CD8-positive, alpha-beta memory T cell (primary cell): Measurements from ENCODE around the gene OLFML2B. TPM values are rescaled to one million over a fixed set of nuclear protein-coding genes. Genes with fewer than 3 reads are reported as not detected.
A peak's percentile ranks its signal among the peaks of the same experiment; 100 is the strongest.

Experiments
- CTCF ChIA-PET: fragments of 350-600 bp; sonication (Branson Sonifier 250); formaldehyde crosslinking; loops from one replicate; lab custom pipeline; 2021; ENCODE audit warnings: antibody characterized with exemption; lab: Charles Lee
- POLR2A ChIA-PET: fragments of 350-600 bp; sonication (Branson Sonifier 250); formaldehyde crosslinking; loops from one replicate; lab custom pipeline; 2021; ENCODE audit warnings: antibody characterized with exemption; lab: Charles Lee
- DNase-seq, 5 donors: peaks; one replicate each; pipeline versions ENCODE4 v3.0.0 to v3.0.0-alpha.2; 2020 to 2022; ENCODE audit warnings: mixed read lengths in 1 of 5
- H3K27ac ChIP-seq: one replicate; pipeline ENCODE4 v1.7.0; 2013; ENCODE audit warnings: low read depth, mild to moderate bottlenecking, low read length, moderate library complexity
- H3K27me3 ChIP-seq: 2 replicates; pipeline ENCODE4 v1.7.0; 2013; ENCODE audit warnings: low read length, mild to moderate bottlenecking; ENCODE audit not compliant: insufficient read depth, poor library complexity, severe bottlenecking
- H3K36me3 ChIP-seq: 2 replicates; pipeline ENCODE4 v1.7.0; 2013; ENCODE audit warnings: mild to moderate bottlenecking, low read length, moderate library complexity; ENCODE audit not compliant: insufficient read depth
- H3K4me1 ChIP-seq: 2 replicates; pipeline ENCODE4 v1.7.0; 2013; ENCODE audit warnings: mild to moderate bottlenecking, low read length, moderate library complexity; ENCODE audit not compliant: insufficient read depth
- H3K4me3 ChIP-seq: 2 replicates; pipeline ENCODE4 v1.7.0; 2013; ENCODE audit warnings: mild to moderate bottlenecking, low read length
- H3K9me3 ChIP-seq: 2 replicates; pipeline ENCODE4 v1.7.0; 2013; ENCODE audit warnings: mild to moderate bottlenecking, low read length
- H3K27ac Mint-ChIP-seq, 8 donors: one replicate each; pipeline ENCODE4 v1.8.0; 2020 to 2021; ENCODE audit warnings: mixed read lengths in 8 of 8, mild to moderate bottlenecking in 6 of 8, inconsistent platforms in 3 of 8, moderate library complexity in 3 of 8
- H3K27me3 Mint-ChIP-seq, 2 donors: one replicate each; pipeline ENCODE4 v1.8.0; 2020 to 2021; ENCODE audit warnings: mixed read lengths in 2 of 2, mild to moderate bottlenecking in 1 of 2, moderate library complexity in 1 of 2
- H3K36me3 Mint-ChIP-seq, 3 donors: one replicate each; pipeline ENCODE4 v1.8.0; 2020 to 2021; ENCODE audit warnings: mixed read lengths in 3 of 3, inconsistent platforms in 1 of 3, mild to moderate bottlenecking in 1 of 3
- H3K4me1 Mint-ChIP-seq, 3 donors: one replicate each; pipeline ENCODE4 v1.8.0; 2020 to 2021; ENCODE audit warnings: mixed read lengths in 3 of 3, inconsistent platforms in 1 of 3, mild to moderate bottlenecking in 1 of 3
- H3K4me3 Mint-ChIP-seq, 7 donors: one replicate each; pipeline ENCODE4 v1.8.0; 2020 to 2021; ENCODE audit warnings: mixed read lengths in 7 of 7, mild to moderate bottlenecking in 6 of 7, moderate library complexity in 4 of 7, inconsistent platforms in 2 of 7
- H3K9me3 Mint-ChIP-seq, 5 donors: one replicate each; pipeline ENCODE4 v1.8.0; 2020 to 2022; ENCODE audit warnings: mixed read lengths in 5 of 5, mild to moderate bottlenecking in 3 of 5, moderate library complexity in 2 of 5, inconsistent platforms in 1 of 5
- polyA plus RNA-seq: library from polyadenylated mRNA; unstranded; fragments of 300-500 nt; fragmentation: Illumina TruSeq; gene quantifications from one replicate; pipeline ENCODE4 v1.2.3, GENCODE V29; 2021
- total RNA-seq, 2 experiments: library from RNA; stranded (reverse); gene quantifications; one replicate each; pipeline ENCODE4 v1.2.3, GENCODE V29; 2021

Gene OLFML2B
- total and polyA plus RNA-seq, 3 experiments from 2014 or later = 0.22 TPM; not detected in 1

DNA sequence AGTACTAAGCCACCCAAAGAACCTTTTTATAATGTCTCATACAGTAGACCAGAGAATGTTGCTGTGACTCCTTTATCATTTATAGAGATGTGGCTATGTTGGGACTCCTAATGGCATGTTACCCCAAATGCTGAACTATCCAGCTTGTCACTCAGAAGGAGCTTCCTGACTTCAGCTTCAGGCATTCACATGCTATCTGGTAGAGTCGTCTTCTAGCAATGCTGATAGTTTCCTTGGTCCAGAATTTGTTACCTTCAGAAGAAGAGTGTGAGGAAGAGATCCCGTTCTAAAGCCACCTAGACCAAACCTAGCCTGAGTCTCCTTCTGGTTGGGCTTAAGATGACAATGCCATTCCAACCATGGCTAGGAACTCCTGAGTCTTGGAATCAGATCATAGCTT lies 68.1 kb downstream of the OLFML2B start:
- no peaks in the 10 kb centered on the region for H3K9me3 ChIP-seq
- H3K36me3 ChIP-seq = no peaks in the 10 kb centered on the region
- ChIA-PET CTCF (no interaction called here), POLR2A (no interaction called here)
- H3K27me3 ChIP-seq = no peaks in the 10 kb centered on the region
- H3K4me3 ChIP-seq = no peak overlapping the region
- Mint-ChIP-seq H3K36me3 (peaks cover 9 to 34% (median 14%) of the 10 kb centered on the region in 3 donors), H3K9me3 (no peaks in the 10 kb centered on the region), H3K4me3 (no peak overlapping the region), H3K4me1 (peaks cover 21 to 39% (median 26%) of the 10 kb centered on the region in 3 donors), H3K27ac (peak overlapping the region in 1 of 8 donors; percentile 3), H3K27me3 (no peaks in the 10 kb centered on the region)
- peaks cover 26% of the 10 kb centered on the region for H3K4me1 ChIP-seq
- DNase-seq = no peak
- no peak overlapping the region for H3K27ac ChIP-seq

DNA sequence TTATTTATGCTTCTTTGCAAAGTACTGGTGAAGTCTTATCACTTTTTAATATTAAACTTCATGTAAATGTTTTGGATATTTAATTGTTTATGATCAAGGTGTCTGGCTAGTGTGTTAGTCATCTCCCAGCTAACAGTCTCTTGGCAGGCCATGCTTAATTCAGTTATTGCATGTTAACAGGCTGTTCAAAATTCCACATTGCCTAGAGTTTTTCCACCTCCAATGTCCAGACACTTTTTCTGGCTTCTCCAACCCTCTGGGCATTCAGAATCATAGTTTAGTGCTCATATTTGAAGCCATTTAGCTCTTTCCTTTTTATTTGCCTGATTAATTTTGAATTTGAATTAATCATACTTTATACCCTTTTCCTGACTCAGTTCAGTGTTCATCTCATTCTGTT lies 69.2 kb downstream of the OLFML2B start:
- Histone ChIP-seq H3K4me1 (peaks cover 26% of the 10 kb centered on the region), H3K9me3 (no peaks in the 10 kb centered on the region), H3K27ac (no peak overlapping the region), H3K4me3 (no peak overlapping the region), H3K36me3 (no peaks in the 10 kb centered on the region), H3K27me3 (no peaks in the 10 kb centered on the region)
- DNase-seq = no peak
- Mint-ChIP-seq H3K27me3 (no peaks in the 10 kb centered on the region), H3K4me3 (peak overlapping the region in 1 of 7 donors; percentile 11), H3K9me3 (no peaks in the 10 kb centered on the region), H3K27ac (no peak overlapping the region), H3K36me3 (peaks cover 4 to 24% (median 12%) of the 10 kb centered on the region in 3 donors), H3K4me1 (peaks cover 18 to 37% (median 26%) of the 10 kb centered on the region in 3 donors)
- CTCF ChIA-PET = no interaction called here
- POLR2A ChIA-PET = no interaction called here

DNA sequence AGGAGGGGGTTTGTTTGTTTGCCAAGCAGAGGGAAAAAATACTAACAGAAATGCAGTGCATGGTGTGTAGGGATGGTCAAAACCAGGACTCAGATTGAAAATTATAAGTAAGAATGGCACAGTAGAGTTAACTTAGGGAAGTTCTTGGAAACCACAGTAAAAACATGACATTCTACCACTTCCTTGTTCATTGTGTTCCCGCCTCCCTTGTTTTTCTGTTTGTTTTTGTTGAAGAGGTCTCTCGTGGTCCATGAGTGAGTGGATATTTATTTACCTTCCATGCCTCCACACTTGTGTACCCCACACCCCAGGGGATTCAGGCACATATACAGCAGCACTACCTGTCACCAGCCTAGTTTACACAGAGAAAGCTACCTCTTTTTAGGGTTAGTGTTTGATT lies 69.6 kb downstream of the OLFML2B start:
- ChIA-PET POLR2A (no interaction called here), CTCF (no interaction called here)
- peaks cover 26% of the 10 kb centered on the region for H3K4me1 ChIP-seq
- peaks cover 3 to 22% (median 11%) of the 10 kb centered on the region in 3 donors for H3K36me3 Mint-ChIP-seq
- H3K4me3 Mint-ChIP-seq = peak overlapping the region in 2 of 7 donors; percentile 11 to 36
- H3K36me3 ChIP-seq = no peaks in the 10 kb centered on the region
- H3K27me3 ChIP-seq = no peaks in the 10 kb centered on the region
- H3K27me3 Mint-ChIP-seq = no peaks in the 10 kb centered on the region
- no peaks in the 10 kb centered on the region for H3K9me3 ChIP-seq
- H3K27ac ChIP-seq = no peak overlapping the region
- H3K9me3 Mint-ChIP-seq = no peaks in the 10 kb centered on the region
- H3K4me3 ChIP-seq = no peak overlapping the region
- H3K4me1 Mint-ChIP-seq = peaks cover 18 to 37% (median 26%) of the 10 kb centered on the region in 3 donors
- DNase-seq = no peak
- peak overlapping the region in 4 of 8 donors; percentile 32 to 63 (median 44) for H3K27ac Mint-ChIP-seq

DNA sequence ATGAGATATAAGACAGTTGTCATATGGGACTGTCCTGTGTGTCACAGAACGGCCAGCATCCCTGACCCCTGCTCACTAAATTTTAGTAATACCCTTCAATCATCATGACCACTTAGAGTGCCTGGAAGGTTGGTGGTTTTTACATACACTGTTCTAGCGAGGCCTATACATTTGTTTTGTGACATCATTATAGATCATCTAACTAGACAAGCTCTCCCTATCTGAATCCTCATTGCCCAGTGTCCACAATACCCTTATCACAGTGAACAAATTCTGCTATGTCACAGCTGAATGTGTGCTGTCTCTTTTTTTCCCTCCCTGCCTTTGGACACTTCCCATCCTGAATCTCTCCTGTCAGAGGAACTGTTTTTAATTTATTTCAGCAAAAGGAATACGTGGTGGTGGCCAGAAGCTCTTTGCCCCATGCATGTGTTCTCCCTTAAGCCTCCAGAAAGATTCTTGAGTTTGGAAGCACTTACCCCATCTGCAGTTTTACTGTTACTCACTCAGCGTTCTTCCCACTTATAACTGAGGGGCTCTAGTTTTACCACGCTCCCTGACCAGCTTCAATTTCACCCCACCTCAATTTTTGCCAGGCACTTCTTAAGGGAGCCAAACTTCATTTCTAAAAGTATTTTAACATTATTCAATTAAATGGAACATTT lies 70.3 kb downstream of the OLFML2B start:
- Histone ChIP-seq H3K4me3 (no peak overlapping the region), H3K9me3 (no peaks in the 10 kb centered on the region), H3K4me1 (peaks cover 31% of the 10 kb centered on the region), H3K36me3 (no peaks in the 10 kb centered on the region), H3K27me3 (no peaks in the 10 kb centered on the region), H3K27ac (peak overlapping the region; percentile 27)
- POLR2A ChIA-PET = no interaction called here
- Mint-ChIP-seq H3K36me3 (peaks cover 0 to 18% (median 4%) of the 10 kb centered on the region in 3 donors), H3K4me1 (peaks cover 18 to 34% (median 24%) of the 10 kb centered on the region in 3 donors), H3K27ac (peak overlapping the region in 4 of 8 donors; percentile 8 to 35 (median 24)), H3K27me3 (no peaks in the 10 kb centered on the region), H3K9me3 (no peaks in the 10 kb centered on the region), H3K4me3 (no peak overlapping the region)
- no peak for DNase-seq
- CTCF ChIA-PET = no interaction called here

DNA sequence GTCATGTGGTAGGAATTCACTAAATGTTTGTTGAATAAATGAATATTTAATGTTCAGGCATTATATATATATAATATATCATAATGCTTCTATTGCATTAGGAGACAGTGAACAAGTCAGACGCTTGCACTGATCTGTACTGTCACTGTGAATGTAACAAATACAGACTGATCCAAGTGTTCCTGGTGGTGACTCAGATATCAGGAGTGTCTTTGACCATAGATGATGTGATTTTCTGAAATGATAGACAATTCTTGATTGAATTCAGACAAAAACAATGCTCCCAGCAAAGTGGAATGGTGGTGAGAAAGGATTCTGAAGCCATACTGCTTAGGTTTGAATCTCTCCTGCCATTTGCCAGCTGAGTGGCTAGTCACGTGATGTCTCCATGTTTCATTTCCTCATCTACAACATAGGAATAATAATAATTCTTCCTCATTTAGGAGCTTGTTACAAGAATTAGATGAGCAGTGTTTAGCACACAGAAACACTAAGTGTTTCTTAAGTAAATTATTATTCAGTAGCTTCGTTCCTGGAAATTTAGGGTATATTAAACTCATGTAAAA lies 71.0 kb downstream of the OLFML2B start:
- peaks cover 35% of the 10 kb centered on the region for H3K4me1 ChIP-seq
- no peaks in the 10 kb centered on the region for H3K9me3 ChIP-seq
- POLR2A ChIA-PET = no interaction called here
- no peak for DNase-seq
- Mint-ChIP-seq H3K4me3 (no peak overlapping the region), H3K36me3 (peaks cover 0 to 14% (median 4%) of the 10 kb centered on the region in 3 donors), H3K27ac (no peak overlapping the region), H3K27me3 (no peaks in the 10 kb centered on the region), H3K4me1 (peaks cover 18 to 34% (median 21%) of the 10 kb centered on the region in 3 donors), H3K9me3 (no peaks in the 10 kb centered on the region)
- CTCF ChIA-PET = no interaction called here
- no peak overlapping the region for H3K27ac ChIP-seq
- H3K27me3 ChIP-seq = no peaks in the 10 kb centered on the region
- no peaks in the 10 kb centered on the region for H3K36me3 ChIP-seq
- H3K4me3 ChIP-seq = no peak overlapping the region

DNA sequence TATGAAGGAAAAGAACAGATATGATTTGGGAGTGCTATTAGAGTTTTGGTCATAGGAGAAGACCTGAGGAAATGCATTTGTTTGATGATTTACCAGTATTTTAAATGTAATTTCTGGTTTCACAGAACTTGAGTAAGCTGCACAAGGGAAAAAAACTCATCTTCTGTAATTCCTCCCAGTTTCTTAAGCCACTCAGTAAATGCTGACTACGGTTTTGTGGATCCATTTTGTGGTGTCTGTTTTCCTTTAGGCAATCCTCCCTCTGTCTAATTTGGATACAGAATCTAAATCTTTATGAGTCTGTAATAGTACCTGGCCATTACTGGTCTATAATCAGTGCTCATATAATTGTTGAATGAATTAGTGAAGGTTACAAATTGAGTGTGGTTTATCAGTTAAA lies 72.0 kb downstream of the OLFML2B start:
- Histone ChIP-seq H3K4me3 (no peak overlapping the region), H3K36me3 (no peaks in the 10 kb centered on the region), H3K27me3 (no peaks in the 10 kb centered on the region), H3K4me1 (peaks cover 35% of the 10 kb centered on the region), H3K9me3 (no peaks in the 10 kb centered on the region), H3K27ac (no peak overlapping the region)
- DNase-seq = no peak
- Mint-ChIP-seq H3K27ac (no peak overlapping the region), H3K4me3 (no peak overlapping the region), H3K36me3 (peaks cover 3 to 12% (median 8%) of the 10 kb centered on the region in 3 donors), H3K27me3 (no peaks in the 10 kb centered on the region), H3K4me1 (peaks cover 18 to 34% (median 21%) of the 10 kb centered on the region in 3 donors), H3K9me3 (no peaks in the 10 kb centered on the region)
- ChIA-PET POLR2A (no interaction called here), CTCF (no interaction called here)

DNA sequence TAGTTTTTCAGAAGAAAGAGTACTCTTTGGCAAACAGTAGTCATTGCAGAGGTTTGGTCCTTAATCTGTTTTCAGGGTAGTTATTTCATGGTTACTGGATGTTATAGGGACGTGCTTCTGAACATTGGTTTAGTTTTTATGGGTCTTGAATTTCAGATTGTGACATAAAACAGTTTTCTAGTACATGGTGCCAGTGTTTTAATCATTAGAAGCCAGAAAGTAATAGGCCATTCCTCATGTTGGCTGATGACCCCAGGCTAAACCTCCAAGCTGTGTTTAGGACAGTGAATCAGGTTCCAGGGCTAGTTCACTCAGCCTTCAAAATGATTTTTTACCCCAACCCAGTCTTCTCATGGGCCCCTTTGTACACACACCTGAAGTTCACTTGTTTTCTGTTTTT lies 73.3 kb downstream of the OLFML2B start:
- ChIA-PET CTCF (no interaction called here), POLR2A (no interaction called here)
- Mint-ChIP-seq H3K27ac (peak overlapping the region in 1 of 8 donors; percentile 5), H3K9me3 (no peaks in the 10 kb centered on the region), H3K4me1 (peaks cover 18 to 34% (median 21%) of the 10 kb centered on the region in 3 donors), H3K27me3 (no peaks in the 10 kb centered on the region), H3K36me3 (peaks cover 8 to 17% (median 8%) of the 10 kb centered on the region in 3 donors), H3K4me3 (no peak overlapping the region)
- Histone ChIP-seq H3K27ac (no peak overlapping the region), H3K4me1 (peaks cover 35% of the 10 kb centered on the region), H3K9me3 (no peaks in the 10 kb centered on the region), H3K27me3 (no peaks in the 10 kb centered on the region), H3K36me3 (no peaks in the 10 kb centered on the region), H3K4me3 (no peak overlapping the region)
- no peak for DNase-seq

DNA sequence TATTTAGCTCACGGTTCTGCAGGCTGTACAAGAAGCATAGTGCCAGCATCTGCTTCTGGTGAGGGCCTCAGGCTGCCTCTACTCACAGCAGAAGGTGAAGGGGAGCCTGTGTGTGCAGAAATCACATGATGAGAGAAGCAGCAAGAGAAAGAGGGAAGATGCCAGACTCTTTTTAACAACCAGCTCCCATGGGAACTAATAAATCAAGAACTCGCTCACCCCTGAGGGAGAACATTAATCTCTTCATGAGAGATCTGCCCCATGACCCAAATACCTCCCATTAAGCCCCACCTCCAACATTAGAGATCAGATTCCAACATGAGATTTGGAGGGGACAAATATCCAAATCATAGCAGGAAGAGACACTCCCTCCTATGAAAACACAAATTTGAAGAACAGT lies 74.1 kb downstream of the OLFML2B start:
- ChIA-PET POLR2A (no interaction called here), CTCF (no interaction called here)
- Histone ChIP-seq H3K27me3 (no peaks in the 10 kb centered on the region), H3K36me3 (no peaks in the 10 kb centered on the region), H3K27ac (no peak overlapping the region), H3K9me3 (no peaks in the 10 kb centered on the region), H3K4me1 (peaks cover 30% of the 10 kb centered on the region), H3K4me3 (no peak overlapping the region)
- Mint-ChIP-seq H3K4me3 (no peak overlapping the region), H3K4me1 (peaks cover 15 to 31% (median 16%) of the 10 kb centered on the region in 3 donors), H3K27ac (no peak overlapping the region), H3K36me3 (peaks cover 14 to 25% (median 14%) of the 10 kb centered on the region in 3 donors), H3K9me3 (no peaks in the 10 kb centered on the region), H3K27me3 (no peaks in the 10 kb centered on the region)
- no peak for DNase-seq
